Measurements from ENCODE around the gene ABI1.
A peak's percentile ranks its signal among the peaks of the same experiment; 100 is the strongest.

The ABI1 gene

GRCh38 chr10:26697163-26697921 is 163.4 kb downstream of the ABI1 start, which contains the start of gene PDSS1:
PDSS1 (plus strand) TSS chr10:26697701; CDS start chr10:26697712, 11 bp downstream.
- H3K27me3 Mint-ChIP-seq, result no peaks in the 10 kb centered on the region
- peaks cover 35% of the 10 kb centered on the region for H3K36me3 Mint-ChIP-seq (ENCODE audit: low read depth)
- H3K4me3 Mint-ChIP-seq, result peak within 1 kb of the TSS; percentile 98
- H3K27ac Mint-ChIP-seq, result peak within 1 kb of the TSS; percentile 96
- H3K9me3 Mint-ChIP-seq, result no peaks in the 10 kb centered on the region
- peaks cover 50% of the 10 kb centered on the region for H3K4me1 Mint-ChIP-seq (ENCODE audit: low read depth)
- intact Hi-C loops (cut with micrococcal nuclease), result loop anchor here (5.0 kb wide), 2 partner anchors 75 to 95 kb away; no protein-coding TSS in a partner anchor

GRCh38 chr10:26696786-26697162 is 164.0 kb downstream of the ABI1 start:
- Mint-ChIP-seq H3K9me3 (no peaks in the 10 kb centered on the region), H3K4me1 (ENCODE audit: low read depth) (peaks cover 47% of the 10 kb centered on the region), H3K27ac (peak overlapping the region; percentile 96), H3K4me3 (peak overlapping the region; percentile 98), H3K27me3 (no peaks in the 10 kb centered on the region), H3K36me3 (ENCODE audit: low read depth) (peaks cover 29% of the 10 kb centered on the region)
- intact Hi-C loops (cut with micrococcal nuclease), result loop anchor here (5.0 kb wide), 2 partner anchors 74 to 94 kb away; no protein-coding TSS in a partner anchor
